NB4 (cell line): ENCODE measurements around the gene PILRA.

ENCODE experiments used
- CTCF ChIP-seq: IDR thresholded peaks from one replicate; pipeline ENCODE4 v1.5.1; 2012; ENCODE audit warnings: low read depth, low read length
- MAX ChIP-seq: IDR thresholded peaks from 2 replicates; pipeline ENCODE4 v1.6.1; 2011; ENCODE audit warnings: low read depth, low read length
- MYC ChIP-seq: IDR thresholded peaks from 2 replicates; pipeline ENCODE4 v1.6.1; 2011; ENCODE audit warnings: low read depth, low read length
- POLR2A ChIP-seq: IDR thresholded peaks from 2 replicates; pipeline ENCODE4 v1.6.1; 2011; ENCODE audit warnings: mild to moderate bottlenecking; ENCODE audit not compliant: insufficient read length; ENCODE audit errors: extremely low read depth

GRCh38 chr7:100387695-100388094 lies 14.4 kb downstream of the PILRA start:
- TF ChIP-seq MYC (no peak), CTCF (no peak), POLR2A (no peak), MAX (no peak)
